ENCODE measurements around the gene USP6NL.
"Not testable (repeated sequence)": the region's sequence is repeated elsewhere in the genome, so short reads cannot be mapped to it uniquely, and the experiment has no call there.

USP6NL gene

DNA sequence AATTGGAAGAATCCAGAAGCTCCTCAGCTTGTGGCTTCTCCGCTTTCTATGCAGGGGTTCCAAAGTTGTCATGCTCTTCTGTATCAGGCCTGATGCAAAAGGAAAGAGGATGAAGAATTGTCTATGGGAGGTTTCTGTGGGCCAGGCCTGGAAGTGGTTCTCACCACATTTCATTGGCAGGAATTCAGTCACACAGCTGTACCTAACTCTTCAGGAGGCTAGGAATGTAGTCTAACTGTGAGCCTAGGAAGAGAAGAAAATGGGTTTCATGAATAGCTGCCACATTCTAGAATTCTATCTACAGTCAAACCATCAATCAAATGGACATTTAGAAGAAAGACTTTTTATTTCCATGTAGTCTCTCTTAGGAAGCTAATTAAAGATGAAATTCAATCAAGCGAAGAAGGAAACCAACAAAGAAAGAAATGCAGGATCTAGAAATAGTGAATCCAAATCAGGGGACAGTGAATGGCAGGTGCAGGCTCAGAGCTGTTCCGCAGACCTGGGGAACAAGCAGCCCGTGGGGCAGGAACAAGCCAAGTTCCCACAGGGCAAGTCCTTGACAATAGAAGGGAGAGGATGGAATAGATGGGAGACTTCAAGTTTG is 25.4 kb upstream of the USP6NL start:
- TF ChIP-seq, protein P1, sequence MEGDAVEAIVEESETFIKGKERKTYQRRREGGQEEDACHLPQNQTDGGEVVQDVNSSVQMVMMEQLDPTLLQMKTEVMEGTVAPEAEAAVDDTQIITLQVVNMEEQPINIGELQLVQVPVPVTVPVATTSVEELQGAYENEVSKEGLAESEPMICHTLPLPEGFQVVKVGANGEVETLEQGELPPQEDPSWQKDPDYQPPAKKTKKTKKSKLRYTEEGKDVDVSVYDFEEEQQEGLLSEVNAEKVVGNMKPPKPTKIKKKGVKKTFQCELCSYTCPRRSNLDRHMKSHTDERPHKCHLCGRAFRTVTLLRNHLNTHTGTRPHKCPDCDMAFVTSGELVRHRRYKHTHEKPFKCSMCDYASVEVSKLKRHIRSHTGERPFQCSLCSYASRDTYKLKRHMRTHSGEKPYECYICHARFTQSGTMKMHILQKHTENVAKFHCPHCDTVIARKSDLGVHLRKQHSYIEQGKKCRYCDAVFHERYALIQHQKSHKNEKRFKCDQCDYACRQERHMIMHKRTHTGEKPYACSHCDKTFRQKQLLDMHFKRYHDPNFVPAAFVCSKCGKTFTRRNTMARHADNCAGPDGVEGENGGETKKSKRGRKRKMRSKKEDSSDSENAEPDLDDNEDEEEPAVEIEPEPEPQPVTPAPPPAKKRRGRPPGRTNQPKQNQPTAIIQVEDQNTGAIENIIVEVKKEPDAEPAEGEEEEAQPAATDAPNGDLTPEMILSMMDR (IDR thresholded peaks at IDR 0.05; ENCODE audit: insufficient read depth, low read depth, low read length, missing control alignments): no peak
- no peak overlapping the region for H3K4me3 ChIP-seq (ENCODE audit: low read length)
- no peak for DNase-seq (ENCODE audit: low read depth)

DNA sequence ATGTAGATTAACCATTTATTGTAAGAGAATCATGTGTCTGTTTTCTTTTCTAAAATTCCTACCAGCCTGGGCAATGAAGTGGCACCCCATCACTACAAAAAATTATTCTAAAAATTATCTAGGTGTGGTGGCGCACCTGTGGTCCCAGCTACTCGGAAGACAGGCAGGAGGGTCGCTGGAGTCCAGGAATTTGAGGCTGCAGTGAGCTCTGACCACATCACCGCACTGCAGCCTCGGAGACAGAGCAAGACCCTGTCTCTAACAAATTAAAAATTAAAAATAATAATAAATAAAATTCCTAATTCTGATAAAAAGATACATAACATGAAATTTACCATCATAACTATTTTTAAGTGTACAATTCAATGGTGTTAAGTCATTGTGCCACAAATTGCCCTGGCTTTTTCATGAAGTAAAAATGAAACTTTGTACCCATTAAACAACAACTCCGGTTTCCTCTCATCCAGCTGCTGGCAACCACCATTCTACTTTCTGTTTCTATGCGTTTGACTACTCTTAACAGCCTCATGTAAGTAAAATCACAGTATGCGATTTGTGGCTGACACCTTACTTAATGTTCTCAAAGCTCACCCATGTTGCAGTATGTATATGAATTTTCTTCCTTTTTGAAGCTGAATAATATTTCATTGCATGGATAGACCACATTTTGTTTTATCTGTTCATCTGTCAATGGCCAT is 20.6 kb upstream of the USP6NL start:
- DNase-seq (ENCODE audit: low read depth): no peak
- TF ChIP-seq, protein P1 (IDR thresholded peaks at IDR 0.05; ENCODE audit: insufficient read depth, low read depth, low read length, missing control alignments): no peak
- no peak overlapping the region for H3K4me3 ChIP-seq (ENCODE audit: low read length)

DNA sequence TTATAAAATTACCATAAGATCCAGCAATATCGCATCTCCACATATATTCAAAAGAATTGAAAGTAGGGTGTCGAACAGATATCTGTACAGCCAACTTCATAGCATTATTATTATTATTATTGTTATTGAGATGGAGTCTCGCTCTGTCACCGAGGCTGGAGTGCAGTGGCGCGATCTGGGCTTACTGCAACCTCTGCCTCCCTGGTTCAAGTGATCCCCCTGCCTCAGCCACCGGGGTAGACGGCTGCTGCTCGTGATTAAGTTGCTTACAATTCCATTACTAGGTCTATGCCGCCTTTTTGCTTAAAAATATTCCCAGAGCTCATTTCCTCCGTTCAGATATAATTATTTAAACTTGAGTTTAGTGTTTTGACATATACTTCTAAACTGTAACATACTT is 19.8 kb upstream of the USP6NL start:
- TF ChIP-seq, protein P1 (IDR thresholded peaks at IDR 0.05; ENCODE audit: insufficient read depth, low read depth, low read length, missing control alignments): no peak
- no peak overlapping the region for H3K4me3 ChIP-seq (ENCODE audit: low read length)
- DNase-seq (ENCODE audit: low read depth): no peak

DNA sequence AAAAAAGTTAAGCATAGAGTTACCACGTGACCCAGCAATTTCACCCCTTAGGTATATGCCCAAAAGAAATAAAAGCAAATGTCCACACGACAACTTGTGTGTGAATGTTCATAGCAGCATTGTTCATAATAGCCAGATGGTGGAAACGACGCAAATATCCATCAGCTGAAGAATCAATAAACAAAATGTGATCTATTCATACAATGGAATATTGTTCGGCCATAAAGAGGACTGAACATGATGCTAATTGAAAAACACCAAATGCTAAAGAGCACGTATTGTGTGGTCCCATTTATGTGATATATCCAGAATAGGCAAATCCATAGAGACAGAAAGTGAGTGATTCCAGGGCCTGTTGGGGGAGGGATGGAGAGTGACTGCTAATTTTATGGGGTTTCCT is 18.3 kb upstream of the USP6NL start:
- TF ChIP-seq, protein P1 (IDR thresholded peaks at IDR 0.05; ENCODE audit: insufficient read depth, low read depth, low read length, missing control alignments): no peak
- DNase-seq (ENCODE audit: low read depth): no peak
- H3K4me3 ChIP-seq (ENCODE audit: low read length): no peak overlapping the region

DNA sequence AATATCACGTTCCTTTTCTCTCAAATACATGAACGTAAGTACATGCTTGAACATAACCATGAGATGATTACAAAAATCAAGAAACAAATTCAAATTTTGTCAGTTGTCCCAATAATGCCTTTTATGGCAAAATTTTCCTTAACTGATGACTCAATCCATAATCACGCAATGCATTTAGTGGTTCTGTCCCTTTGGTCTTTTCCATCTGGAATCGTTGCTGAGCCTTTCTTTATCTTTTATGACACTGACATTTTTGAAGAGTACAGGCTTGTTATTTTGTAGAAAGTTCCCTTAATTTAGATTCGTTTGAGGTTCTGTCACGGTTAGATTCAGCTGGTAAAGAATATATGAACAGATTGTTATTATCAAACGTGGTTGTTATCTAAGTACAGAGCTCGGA is 16.5 kb upstream of the USP6NL start:
- H3K4me3 ChIP-seq (ENCODE audit: low read length): not testable (repeated sequence)

DNA sequence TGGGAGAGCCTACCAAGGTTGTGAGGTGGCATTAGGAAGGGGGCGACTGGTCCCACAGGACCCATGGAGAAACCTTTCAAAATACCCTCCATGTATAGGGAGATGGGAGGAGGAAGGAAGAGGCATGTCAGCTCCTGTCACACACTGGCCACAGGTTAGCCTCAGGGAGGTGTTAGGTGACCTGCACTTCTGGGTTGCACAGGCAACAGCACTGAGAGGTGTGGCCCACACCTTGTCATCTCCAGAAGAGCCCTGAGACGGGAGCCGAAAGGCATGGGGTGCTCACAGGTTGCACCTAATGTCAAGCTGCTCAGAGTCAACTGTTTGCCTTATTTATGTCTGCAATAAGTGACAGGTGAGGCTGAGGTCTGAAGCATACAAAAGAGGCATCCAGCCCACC is 14.6 kb upstream of the USP6NL start:
- no peak overlapping the region for H3K4me3 ChIP-seq (ENCODE audit: low read length)

More for the DNA sequence above, 16.5 kb upstream of the USP6NL start:
- DNase-seq (ENCODE audit: low read depth): not testable (repeated sequence)

DNA sequence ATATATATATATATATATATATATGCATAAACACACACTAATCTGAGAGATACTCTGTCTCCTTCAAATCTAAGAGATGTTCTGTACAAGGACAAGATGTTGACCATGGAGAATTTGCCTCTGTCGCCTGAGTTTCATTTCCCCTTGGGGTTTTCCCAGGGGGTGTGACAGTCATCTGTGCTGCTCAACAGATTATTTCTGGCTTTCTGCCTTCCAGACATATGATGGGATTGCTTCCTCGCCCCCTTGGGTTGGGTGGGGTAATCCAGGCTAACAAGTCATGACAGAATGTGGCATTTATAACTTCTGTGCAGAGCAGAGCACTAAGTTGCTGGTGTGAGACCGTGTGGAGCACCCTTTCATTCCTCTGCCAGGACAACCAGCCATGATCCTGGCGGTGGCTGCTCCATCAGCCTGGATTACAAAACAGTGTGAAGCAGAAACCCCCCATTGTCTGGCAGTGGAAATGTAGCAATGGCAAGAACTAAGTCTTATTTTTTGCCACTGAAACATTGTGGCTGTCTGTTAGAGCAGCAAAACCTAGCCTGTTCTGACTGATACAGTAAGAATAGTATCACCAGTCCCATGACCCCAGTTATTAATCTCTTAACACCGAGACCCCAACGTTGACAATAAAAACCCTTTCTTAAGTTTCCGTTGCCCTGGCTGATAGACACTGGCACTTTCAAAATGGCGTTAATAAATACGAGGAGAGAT is 13.7 kb upstream of the USP6NL start:
- H3K4me3 ChIP-seq (ENCODE audit: low read length): no peak overlapping the region
- peak; percentile 24 for DNase-seq (ENCODE audit: low read depth)
- TF ChIP-seq, protein P1 (IDR thresholded peaks at IDR 0.05; ENCODE audit: insufficient read depth, low read depth, low read length, missing control alignments): no peak

More for the DNA sequence above, 14.6 kb upstream of the USP6NL start:
- DNase-seq (ENCODE audit: low read depth): peak; percentile 23
- TF ChIP-seq, protein P1 (IDR thresholded peaks at IDR 0.05; ENCODE audit: insufficient read depth, low read depth, low read length, missing control alignments): no peak

All from epithelial cell of esophagus (primary cell).